Mucosa of rectum (tissue), 2 donors: ENCODE results near the gene ATXN1.

Experiments
- H3K27ac ChIP-seq, 2 donors: one replicate each; pipeline ENCODE4 v1.7.0; 2013; ENCODE audit warnings: inconsistent platforms in 2 of 2, low read depth in 2 of 2, low read length in 2 of 2
- H3K27me3 ChIP-seq, 2 donors: one replicate each; pipeline ENCODE4 v1.7.0; 2013; ENCODE audit warnings: low read length in 2 of 2; ENCODE audit not compliant: control insufficient read depth in 2 of 2, insufficient read depth in 2 of 2
- H3K36me3 ChIP-seq, 2 donors: one replicate each; pipeline ENCODE4 v1.7.0; 2013; ENCODE audit warnings: low read length in 2 of 2; ENCODE audit not compliant: control insufficient read depth in 2 of 2, insufficient read depth in 2 of 2
- H3K4me1 ChIP-seq, 2 donors: one replicate each; pipeline ENCODE4 v1.7.0; 2013; ENCODE audit warnings: low read length in 2 of 2, mild to moderate bottlenecking in 1 of 2; ENCODE audit not compliant: control insufficient read depth in 2 of 2, insufficient read depth in 2 of 2
- H3K4me3 ChIP-seq, 2 donors: one replicate each; pipeline ENCODE4 v1.7.0; 2013; ENCODE audit warnings: low read length in 2 of 2
- H3K9ac ChIP-seq, 2 donors: one replicate each; pipeline ENCODE4 v1.7.0; 2013; ENCODE audit warnings: low read length in 2 of 2, low read depth in 1 of 2, mild to moderate bottlenecking in 1 of 2
- H3K9me3 ChIP-seq, 2 donors: one replicate each; pipeline ENCODE4 v1.7.0; 2013; ENCODE audit warnings: low read length in 2 of 2; ENCODE audit not compliant: control insufficient read depth in 2 of 2
- donor health status: healthy.
- donor health status: Normal muscosa, but diverticular disease.

Gene ATXN1

DNA sequence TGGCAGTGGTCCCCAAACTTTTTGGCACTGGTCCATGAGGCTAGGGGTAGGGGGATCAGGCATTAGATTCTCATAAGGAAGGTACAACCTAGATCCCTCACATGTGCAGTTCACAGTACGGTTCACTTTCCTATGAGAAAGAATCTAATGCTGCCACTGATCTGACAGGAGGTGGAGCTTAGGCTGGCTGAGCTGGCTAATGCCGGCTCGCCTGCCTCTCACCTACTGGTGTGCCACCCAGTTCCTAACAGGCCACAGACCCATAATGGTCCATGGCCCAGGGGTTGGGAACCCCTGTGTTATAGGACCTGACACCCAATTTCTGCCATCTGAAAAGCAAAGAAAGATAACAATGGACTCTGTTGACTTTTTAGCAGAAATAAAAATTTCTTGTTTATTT, 323.3 kb downstream of the ATXN1 start:
- Histone ChIP-seq H3K27me3 (no peaks in the 10 kb centered on the region), H3K9ac (no peak overlapping the region), H3K36me3 (no peaks in the 10 kb centered on the region), H3K27ac (no peak overlapping the region), H3K4me1 (no peaks in the 10 kb centered on the region), H3K4me3 (no peak overlapping the region), H3K9me3 (no peaks in the 10 kb centered on the region)

DNA sequence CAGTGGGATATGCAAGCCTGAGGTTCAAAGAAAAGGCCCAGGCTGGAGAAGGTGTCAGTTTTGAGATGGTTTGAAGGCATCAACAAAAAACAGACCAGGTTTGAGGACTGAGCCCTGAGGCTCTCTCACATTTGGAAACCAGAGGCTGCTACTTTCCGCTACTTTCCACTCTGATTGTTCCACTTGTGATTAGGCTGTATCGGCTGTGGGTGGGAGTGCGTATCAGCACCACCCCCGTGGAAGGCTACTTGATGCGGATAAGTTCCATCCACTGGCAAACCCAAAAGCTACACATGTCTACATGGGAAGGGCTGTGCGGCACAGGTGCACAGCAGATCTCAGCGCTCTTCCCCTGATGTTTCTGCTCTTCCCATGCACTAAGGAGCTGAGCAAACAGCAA, 324.2 kb downstream of the ATXN1 start:
- Histone ChIP-seq H3K4me1 (no peaks in the 10 kb centered on the region), H3K36me3 (no peaks in the 10 kb centered on the region), H3K27ac (no peak overlapping the region), H3K4me3 (no peak overlapping the region), H3K9ac (no peak overlapping the region), H3K9me3 (no peaks in the 10 kb centered on the region), H3K27me3 (no peaks in the 10 kb centered on the region)

GRCh38 chr6:16436550-16436949, 324.7 kb downstream of the ATXN1 start:
- Histone ChIP-seq H3K4me1 (peaks cover 0 to 3% of the 10 kb centered on the region in 2 donors), H3K36me3 (no peaks in the 10 kb centered on the region), H3K4me3 (no peak overlapping the region), H3K27ac (no peak overlapping the region), H3K9ac (no peak overlapping the region), H3K9me3 (no peaks in the 10 kb centered on the region), H3K27me3 (no peaks in the 10 kb centered on the region)

DNA sequence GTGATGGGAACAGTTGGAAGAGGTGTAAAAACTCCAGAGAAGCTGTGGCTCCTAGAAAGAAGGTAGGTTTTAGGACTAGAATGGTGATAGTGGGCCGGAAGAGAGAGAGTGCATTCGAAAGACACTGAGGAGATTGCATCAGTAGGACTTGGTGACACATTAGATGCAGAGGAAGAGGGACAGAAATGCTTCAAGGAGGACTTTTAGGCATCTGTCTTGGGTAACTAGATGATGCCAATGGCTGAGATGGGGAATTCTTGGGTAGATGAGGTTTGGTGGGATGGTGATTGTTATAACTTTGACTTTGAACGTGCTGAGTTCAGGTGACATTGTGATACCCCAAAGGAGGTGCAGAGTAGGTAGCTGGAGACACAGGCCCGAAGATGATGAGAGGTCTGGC, 326.4 kb downstream of the ATXN1 start:
- Histone ChIP-seq H3K4me1 (peaks cover 0 to 4% of the 10 kb centered on the region in 2 donors), H3K9me3 (no peaks in the 10 kb centered on the region), H3K36me3 (no peaks in the 10 kb centered on the region), H3K4me3 (no peak overlapping the region), H3K27me3 (no peaks in the 10 kb centered on the region), H3K27ac (no peak overlapping the region), H3K9ac (no peak overlapping the region)

DNA sequence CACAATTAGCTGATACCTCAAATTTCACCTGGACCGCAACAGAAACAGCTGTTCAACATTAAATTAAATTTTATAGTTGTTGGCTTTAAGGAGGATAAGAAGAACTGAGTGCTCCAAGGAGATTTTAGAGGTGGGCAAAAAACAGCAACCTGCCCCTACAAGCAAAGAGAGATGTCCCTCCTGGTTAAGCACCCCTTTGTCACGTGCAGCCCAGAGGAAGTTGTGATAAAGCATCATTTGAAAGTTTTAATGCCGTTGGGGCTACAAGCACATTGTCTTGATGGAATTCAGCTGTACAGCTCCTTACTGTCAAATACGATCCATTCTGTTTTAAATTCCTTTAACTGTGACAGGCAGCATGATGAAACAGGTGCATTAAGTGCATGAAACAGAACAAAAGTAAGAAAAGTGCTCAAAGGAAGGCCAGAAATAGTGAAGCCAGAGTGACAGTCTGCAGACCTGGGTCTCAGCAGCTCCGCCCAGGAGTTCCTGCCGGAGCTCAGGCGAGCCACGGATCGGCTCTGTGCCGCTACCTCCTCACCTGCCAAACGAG, 327.8 kb downstream of the ATXN1 start:
- no peaks in the 10 kb centered on the region for H3K36me3 ChIP-seq
- H3K9ac ChIP-seq: no peak overlapping the region
- no peaks in the 10 kb centered on the region for H3K9me3 ChIP-seq
- no peak overlapping the region for H3K27ac ChIP-seq
- H3K4me3 ChIP-seq: no peak overlapping the region
- H3K4me1 ChIP-seq: peaks cover 0 to 4% of the 10 kb centered on the region in 2 donors
- no peaks in the 10 kb centered on the region for H3K27me3 ChIP-seq

GRCh38 chr6:16432075-16433032, 328.9 kb downstream of the ATXN1 start:
- no peaks in the 10 kb centered on the region for H3K27me3 ChIP-seq
- no peaks in the 10 kb centered on the region for H3K36me3 ChIP-seq
- H3K9me3 ChIP-seq: no peaks in the 10 kb centered on the region
- no peak overlapping the region for H3K27ac ChIP-seq
- no peak overlapping the region for H3K4me3 ChIP-seq
- H3K4me1 ChIP-seq: peaks cover 0 to 4% of the 10 kb centered on the region in 2 donors
- H3K9ac ChIP-seq: no peak overlapping the region

GRCh38 chr6:16431106-16431505, 330.2 kb downstream of the ATXN1 start:
- Histone ChIP-seq H3K27ac (no peak overlapping the region), H3K4me1 (peaks cover 0 to 4% of the 10 kb centered on the region in 2 donors), H3K4me3 (no peak overlapping the region), H3K9me3 (no peaks in the 10 kb centered on the region), H3K27me3 (no peaks in the 10 kb centered on the region), H3K36me3 (no peaks in the 10 kb centered on the region), H3K9ac (no peak overlapping the region)

DNA sequence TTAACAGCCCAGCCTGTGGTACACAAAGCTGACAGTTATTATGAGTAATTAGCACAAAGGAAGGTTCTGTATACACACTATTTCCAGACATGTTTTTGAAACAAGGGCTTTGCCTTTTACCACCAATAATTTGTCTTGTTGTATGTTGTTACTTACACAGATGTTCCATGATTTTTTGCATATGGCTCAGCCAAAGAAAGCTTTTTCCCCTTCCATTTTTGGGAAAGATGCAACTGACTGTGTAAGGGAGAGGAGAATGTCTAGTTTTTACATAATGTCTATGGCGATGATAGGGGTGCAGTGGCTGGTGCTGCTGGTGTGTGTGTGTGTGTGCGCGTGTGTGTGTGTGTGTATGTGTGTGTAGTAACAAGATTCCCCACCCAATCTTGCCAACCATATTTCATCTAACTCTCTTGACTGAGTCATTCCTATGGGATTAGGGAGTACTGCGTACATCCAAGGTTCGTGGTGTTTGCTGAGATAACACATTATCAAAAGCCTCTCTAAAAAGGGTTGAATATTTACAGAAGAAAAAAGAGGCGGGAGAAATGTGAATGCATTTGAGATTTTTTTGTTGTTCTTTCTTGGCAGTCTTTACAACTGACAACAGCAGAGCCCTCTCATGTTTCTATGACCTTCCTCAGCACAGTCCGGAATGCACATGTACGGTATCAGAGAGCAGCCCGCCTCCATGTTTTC, 330.7 kb downstream of the ATXN1 start:
- H3K27me3 ChIP-seq: no peaks in the 10 kb centered on the region
- no peak overlapping the region for H3K9ac ChIP-seq
- H3K4me1 ChIP-seq: peaks cover 0 to 4% of the 10 kb centered on the region in 2 donors
- no peak overlapping the region for H3K27ac ChIP-seq
- H3K9me3 ChIP-seq: no peaks in the 10 kb centered on the region
- H3K36me3 ChIP-seq: no peaks in the 10 kb centered on the region
- H3K4me3 ChIP-seq: no peak overlapping the region

GRCh38 chr6:16429669-16430068, 331.6 kb downstream of the ATXN1 start:
- no peaks in the 10 kb centered on the region for H3K27me3 ChIP-seq
- no peak overlapping the region for H3K27ac ChIP-seq

DNA sequence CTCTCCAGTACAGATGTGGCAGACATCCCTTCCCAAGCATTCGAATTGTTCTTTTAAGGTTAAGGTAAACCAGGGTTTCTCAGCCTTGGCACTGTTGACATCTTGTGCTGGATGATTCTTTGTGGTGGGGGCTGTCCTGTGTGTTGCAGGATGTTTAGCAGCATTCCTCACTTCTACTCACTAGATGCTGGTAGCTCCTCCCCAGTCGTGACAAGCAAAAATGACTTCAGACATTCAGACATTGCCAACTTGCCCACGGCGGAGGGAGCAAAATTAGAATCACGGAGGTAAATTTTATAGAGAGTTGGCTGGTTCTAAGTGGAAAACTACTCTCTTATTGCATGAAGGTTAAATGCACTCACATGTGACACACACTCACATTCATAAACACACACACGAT, 334.1 kb downstream of the ATXN1 start:
- H3K4me1 ChIP-seq: peaks cover 6 to 7% of the 10 kb centered on the region in 2 donors
- H3K4me3 ChIP-seq: no peak overlapping the region
- no peak overlapping the region for H3K27ac ChIP-seq
- H3K36me3 ChIP-seq: no peaks in the 10 kb centered on the region
- no peak overlapping the region for H3K9ac ChIP-seq
- H3K27me3 ChIP-seq: no peaks in the 10 kb centered on the region
- H3K9me3 ChIP-seq: no peaks in the 10 kb centered on the region

More at GRCh38 chr6:16429669-16430068, 331.6 kb downstream of the ATXN1 start:
- Histone ChIP-seq H3K36me3 (no peaks in the 10 kb centered on the region), H3K9me3 (no peaks in the 10 kb centered on the region), H3K4me3 (no peak overlapping the region), H3K9ac (no peak overlapping the region), H3K4me1 (peaks cover 0 to 4% of the 10 kb centered on the region in 2 donors)
